ENCODE data around the gene RAB37.

RAB37 gene, protein sequence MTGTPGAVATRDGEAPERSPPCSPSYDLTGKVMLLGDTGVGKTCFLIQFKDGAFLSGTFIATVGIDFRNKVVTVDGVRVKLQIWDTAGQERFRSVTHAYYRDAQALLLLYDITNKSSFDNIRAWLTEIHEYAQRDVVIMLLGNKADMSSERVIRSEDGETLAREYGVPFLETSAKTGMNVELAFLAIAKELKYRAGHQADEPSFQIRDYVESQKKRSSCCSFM

DNA sequence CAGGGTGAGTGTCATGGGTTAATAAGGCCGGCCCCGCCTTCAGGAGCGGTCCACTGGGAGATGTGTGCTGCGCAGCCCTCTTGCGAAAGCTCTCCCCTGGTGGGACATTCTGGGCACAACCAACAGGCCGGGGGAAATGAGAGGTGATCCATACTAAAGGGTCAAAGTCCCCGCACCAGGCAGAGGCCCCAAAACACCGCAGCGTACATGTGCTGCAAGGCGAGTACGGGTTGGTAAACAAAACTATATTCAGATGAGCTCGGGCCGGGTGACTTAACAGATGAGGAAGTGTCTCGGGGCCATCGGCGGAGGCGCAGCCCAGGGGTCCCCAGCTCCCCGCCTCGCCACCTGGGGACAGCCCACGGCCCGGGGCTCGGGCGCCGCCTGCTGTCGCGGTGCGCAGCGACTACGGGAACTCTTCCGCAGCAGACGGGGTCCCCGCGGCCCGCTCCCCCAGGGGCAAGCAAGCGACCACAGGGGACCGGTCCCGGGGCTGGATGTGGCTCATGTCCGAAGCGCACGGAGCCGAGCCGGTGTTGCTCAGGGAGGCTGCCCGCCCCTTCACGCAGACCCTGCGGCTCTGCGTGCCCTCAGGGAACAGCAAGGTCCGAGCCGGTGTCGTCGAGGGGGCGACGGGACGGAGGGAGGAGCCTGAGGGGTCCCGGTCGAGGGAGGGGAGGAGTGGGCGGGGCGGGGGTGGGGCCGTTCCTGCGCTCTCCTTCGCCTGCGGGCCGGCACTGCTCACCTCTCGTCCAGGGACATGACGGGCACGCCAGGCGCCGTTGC is at the start of gene RAB37:
TSS of gene RAB37 (plus strand) at position 744 of the 786 bp plus-strand sequence. CDS start at position 761, 17 bp downstream.
- peak; percentile 59 for DNase-seq
- Mint-ChIP-seq H3K36me3 (ENCODE audit: low read depth) (no peaks in the 10 kb centered on the region), H3K27ac (no peak within 1 kb of the TSS), H3K9me3 (no peaks in the 10 kb centered on the region), H3K27me3 (ENCODE audit: low read depth, poor library complexity) (peaks cover 30% of the 10 kb centered on the region), H3K4me3 (peak within 1 kb of the TSS; percentile 76), H3K4me1 (peaks cover 35% of the 10 kb centered on the region)
- TF ChIP-seq, protein P1, sequence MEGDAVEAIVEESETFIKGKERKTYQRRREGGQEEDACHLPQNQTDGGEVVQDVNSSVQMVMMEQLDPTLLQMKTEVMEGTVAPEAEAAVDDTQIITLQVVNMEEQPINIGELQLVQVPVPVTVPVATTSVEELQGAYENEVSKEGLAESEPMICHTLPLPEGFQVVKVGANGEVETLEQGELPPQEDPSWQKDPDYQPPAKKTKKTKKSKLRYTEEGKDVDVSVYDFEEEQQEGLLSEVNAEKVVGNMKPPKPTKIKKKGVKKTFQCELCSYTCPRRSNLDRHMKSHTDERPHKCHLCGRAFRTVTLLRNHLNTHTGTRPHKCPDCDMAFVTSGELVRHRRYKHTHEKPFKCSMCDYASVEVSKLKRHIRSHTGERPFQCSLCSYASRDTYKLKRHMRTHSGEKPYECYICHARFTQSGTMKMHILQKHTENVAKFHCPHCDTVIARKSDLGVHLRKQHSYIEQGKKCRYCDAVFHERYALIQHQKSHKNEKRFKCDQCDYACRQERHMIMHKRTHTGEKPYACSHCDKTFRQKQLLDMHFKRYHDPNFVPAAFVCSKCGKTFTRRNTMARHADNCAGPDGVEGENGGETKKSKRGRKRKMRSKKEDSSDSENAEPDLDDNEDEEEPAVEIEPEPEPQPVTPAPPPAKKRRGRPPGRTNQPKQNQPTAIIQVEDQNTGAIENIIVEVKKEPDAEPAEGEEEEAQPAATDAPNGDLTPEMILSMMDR (IDR thresholded peaks at IDR 0.05), result no peak

DNA sequence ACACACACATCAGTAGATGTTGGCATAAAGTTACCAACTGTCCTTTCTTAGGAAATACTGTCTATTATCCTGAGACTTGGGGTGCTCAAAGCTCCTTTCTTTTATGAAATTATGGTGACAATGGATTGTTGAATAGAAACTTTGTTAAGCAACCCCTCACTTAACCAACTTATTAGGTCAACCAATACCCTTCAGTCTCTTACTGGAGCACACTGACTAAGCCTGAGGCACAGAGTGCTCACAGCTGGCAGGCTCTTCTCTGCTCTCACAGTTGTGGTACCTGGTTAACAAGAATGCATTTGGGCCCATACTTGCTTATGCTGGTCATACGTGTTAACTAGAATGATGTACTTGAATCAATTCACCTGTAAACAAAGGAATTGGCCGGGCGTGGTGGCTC is 49.2 kb upstream of the RAB37 start:
- H3K4me3 Mint-ChIP-seq, result no peak overlapping the region
- no peak overlapping the region for H3K27ac Mint-ChIP-seq
- H3K9me3 Mint-ChIP-seq, result no peaks in the 10 kb centered on the region
- DNase-seq, result no peak
- no peaks in the 10 kb centered on the region for H3K4me1 Mint-ChIP-seq
- H3K27me3 Mint-ChIP-seq (ENCODE audit: low read depth, poor library complexity), result peaks cover 67% of the 10 kb centered on the region
- TF ChIP-seq, protein P1 (IDR thresholded peaks at IDR 0.05), result no peak
- H3K36me3 Mint-ChIP-seq (ENCODE audit: low read depth), result no peaks in the 10 kb centered on the region

DNA sequence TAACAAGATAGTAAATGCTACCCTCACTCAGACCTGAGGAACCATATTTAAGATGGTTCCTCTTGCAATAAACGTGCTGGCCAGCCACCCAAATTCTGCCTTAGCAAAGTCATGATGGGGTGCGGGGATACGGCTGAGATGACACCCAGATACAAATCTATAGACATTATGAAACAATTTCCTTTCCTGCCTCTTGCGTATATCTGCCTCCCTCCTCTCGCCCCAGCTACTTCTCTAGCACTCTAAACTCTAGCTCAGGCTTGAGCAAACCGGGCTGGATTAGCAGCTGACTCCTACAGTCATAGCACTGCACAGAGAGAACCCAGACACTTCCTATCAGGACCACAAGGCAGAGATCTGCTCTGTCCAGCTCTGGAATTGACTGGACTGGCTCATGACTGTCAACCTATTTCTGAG is 46.6 kb upstream of the RAB37 start:
- DNase-seq, result no peak
- peak overlapping the region; percentile 47 for H3K27ac Mint-ChIP-seq
- no peaks in the 10 kb centered on the region for H3K9me3 Mint-ChIP-seq
- TF ChIP-seq, protein P1 (IDR thresholded peaks at IDR 0.05), result no peak
- H3K36me3 Mint-ChIP-seq (ENCODE audit: low read depth), result no peaks in the 10 kb centered on the region
- H3K4me1 Mint-ChIP-seq, result no peaks in the 10 kb centered on the region
- H3K4me3 Mint-ChIP-seq, result no peak overlapping the region
- peaks cover 77% of the 10 kb centered on the region for H3K27me3 Mint-ChIP-seq (ENCODE audit: low read depth, poor library complexity)

DNA sequence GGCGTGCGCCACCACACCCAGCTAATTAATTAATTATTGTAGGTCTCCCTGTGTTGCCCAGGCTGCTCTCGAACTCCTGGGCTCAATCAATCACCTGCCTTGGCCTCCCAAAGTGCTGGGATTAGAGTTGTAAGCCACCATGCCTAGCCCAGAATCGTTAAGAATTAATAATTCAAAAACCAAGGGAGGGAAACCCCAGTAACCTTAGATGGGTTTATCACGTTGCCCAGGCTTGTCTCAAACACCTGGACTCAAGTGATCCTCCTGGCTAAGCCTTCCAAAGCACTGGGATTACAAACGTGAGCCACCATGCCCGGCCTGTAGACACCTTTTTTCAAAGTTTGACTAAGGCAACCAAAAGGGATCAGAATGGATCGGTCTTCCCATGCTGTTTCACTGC is 45.9 kb upstream of the RAB37 start:
- Mint-ChIP-seq H3K4me3 (no peak overlapping the region), H3K36me3 (ENCODE audit: low read depth) (no peaks in the 10 kb centered on the region), H3K4me1 (no peaks in the 10 kb centered on the region), H3K9me3 (no peaks in the 10 kb centered on the region), H3K27me3 (ENCODE audit: low read depth, poor library complexity) (peaks cover 81% of the 10 kb centered on the region), H3K27ac (no peak overlapping the region)
- TF ChIP-seq, protein P1 (IDR thresholded peaks at IDR 0.05), result no peak
- no peak for DNase-seq

DNA sequence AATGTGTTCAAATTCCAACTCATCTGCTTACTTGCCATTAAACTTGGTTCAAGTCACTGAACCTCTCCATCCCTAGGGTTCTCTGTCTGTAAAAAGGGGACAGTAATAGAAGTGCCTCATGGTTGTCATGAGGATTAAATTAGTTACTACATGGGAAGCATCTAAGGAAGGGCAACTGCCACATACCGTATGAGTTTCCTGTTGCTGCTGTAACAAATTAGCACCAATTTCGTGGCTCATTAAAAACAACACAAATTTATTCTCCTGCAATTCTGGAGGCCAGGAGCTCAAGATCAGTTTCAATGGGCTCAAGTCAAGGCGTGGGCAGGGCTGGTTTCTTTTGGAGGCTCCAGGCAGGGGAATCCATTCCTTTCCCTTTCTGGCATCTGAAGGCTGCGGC is 43.0 kb upstream of the RAB37 start:
- TF ChIP-seq, protein P1 (IDR thresholded peaks at IDR 0.05), result no peak
- peaks cover 87% of the 10 kb centered on the region for H3K27me3 Mint-ChIP-seq (ENCODE audit: low read depth, poor library complexity)
- no peak overlapping the region for H3K27ac Mint-ChIP-seq
- H3K4me1 Mint-ChIP-seq, result no peaks in the 10 kb centered on the region
- no peak overlapping the region for H3K4me3 Mint-ChIP-seq
- DNase-seq, result no peak
- H3K9me3 Mint-ChIP-seq, result no peaks in the 10 kb centered on the region
- H3K36me3 Mint-ChIP-seq (ENCODE audit: low read depth), result no peaks in the 10 kb centered on the region
